Right cardiac atrium (tissue), 5 donors: ENCODE results near the gene SPDYC. TPM values are rescaled to one million over a fixed set of nuclear protein-coding genes. Genes with fewer than 3 reads are reported as not detected.
"Not testable (repeated sequence)": the region's sequence is repeated elsewhere in the genome, so short reads cannot be mapped to it uniquely, and the experiment has no call there.

Experiments used
- ATAC-seq, 2 donors: fragments of 200-7000 bp; cut with Tn5 transposase; one replicate each; pipeline versions ENCODE4 v1.8.0 to v1.9.1; 2020; ENCODE audit warnings: moderate library complexity in 2 of 2, mild to moderate bottlenecking in 1 of 2
- DNase-seq, 3 donors: peaks; one replicate each; pipeline ENCODE4 v3.0.0-alpha.2; 2020
- H3K27ac ChIP-seq: one replicate; pipeline ENCODE4 v1.5.1; 2013; ENCODE audit warnings: mild to moderate bottlenecking, low read length, control low read depth, moderate library complexity
- H3K27me3 ChIP-seq: one replicate; pipeline ENCODE4 v1.6.1; 2013; ENCODE audit not compliant: control insufficient read depth, insufficient read depth
- H3K4me1 ChIP-seq: one replicate; pipeline ENCODE4 v1.6.1; 2013; ENCODE audit warnings: low read length; ENCODE audit not compliant: control insufficient read depth, insufficient read depth
- H3K4me3 ChIP-seq: one replicate; pipeline ENCODE4 v1.5.1; 2013; ENCODE audit warnings: low read length, control low read depth
- H3K9me3 ChIP-seq: one replicate; pipeline ENCODE4 v1.6.1; 2013; ENCODE audit warnings: low read length; ENCODE audit not compliant: control insufficient read depth
- WGBS: extraction: QIAGEN DNeasy Blood & Tissue Kit; methylation state at CpG from one replicate; pipeline ENCODE4 v1.1.7; 2013; 5-methylcytosine and 5-hydroxymethylcytosine counted together
- intact Hi-C, 4 donors: fragments of 100-400 bp; cut with DNase I; formaldehyde crosslinking; loops; one replicate each; pipeline versions ENCODE4 v1.11.0 to v1.14.0; 2022 to 2023
- polyA plus RNA-seq: library from polyadenylated mRNA; stranded (reverse); fragments of 200-250 nt; gene quantifications from one replicate; pipeline ENCODE4 v1.2.3, GENCODE V29; 2013
- total RNA-seq, 4 donors: library from RNA; stranded (reverse); fragmentation: NEBNext Ultra II Directional; extraction: Animal tissue kit (Norgen Biotek cat#: 25700); gene quantifications; one replicate each; pipeline ENCODE4 v1.2.1, GENCODE V29; 2021
- donor health status: healthy with polysubstance abuse.
- donor health status: DM: no; HTN: yes; CAD: no.
- donor health status: DM: no; HTN: no; CAD: no.
- donor health status: DM: no; HTN: yes; CAD: no; lungs with severe emphysema.
- donor health status: DM: yes; HTN: yes; CAD: no.

The SPDYC gene
- total and polyA plus RNA-seq, 5 donors: not detected

DNA sequence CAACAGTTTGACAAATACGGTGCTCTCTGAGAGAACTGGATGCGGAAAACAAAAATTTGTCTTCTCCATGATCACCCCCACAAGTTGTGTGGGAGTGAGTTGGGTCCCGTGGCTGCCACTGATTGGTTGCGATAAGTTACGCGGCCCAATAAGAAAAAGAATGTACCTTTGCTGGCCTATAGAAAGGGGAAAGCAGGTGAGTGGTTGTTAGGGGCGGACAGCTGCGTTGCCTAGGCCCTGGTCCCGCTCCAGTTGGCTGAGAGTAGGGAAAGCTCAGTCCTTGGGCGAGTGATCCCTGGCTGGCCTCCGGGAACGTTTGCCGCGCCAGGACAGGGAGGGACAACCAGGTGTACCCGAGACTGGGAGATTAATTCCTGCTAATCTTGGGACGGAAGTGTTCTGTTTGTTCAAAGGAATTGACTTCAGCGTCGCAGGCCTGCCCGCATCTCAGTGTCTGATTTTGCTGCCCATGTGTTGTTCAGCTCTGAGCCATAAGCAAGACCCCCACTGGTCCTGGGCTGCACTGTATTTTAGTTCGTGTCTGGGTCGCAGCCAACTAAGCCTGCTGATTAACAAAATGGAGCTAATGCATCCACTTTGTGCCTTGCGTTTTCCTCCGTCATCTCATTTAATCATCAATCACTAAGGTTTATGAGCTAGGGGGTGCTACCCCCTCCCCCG, 34.9 kb upstream of the SPDYC start:
- DNase-seq (peak; percentile 90 to 94 (median 94)), ATAC-seq (peak; percentile 89 to 91)
- WGBS: 2% methylated on average over 24 of the region's 24 CpGs
- Histone ChIP-seq H3K4me1 (peaks cover 6% of the 10 kb centered on the region), H3K9me3 (no peaks in the 10 kb centered on the region), H3K27me3 (no peaks in the 10 kb centered on the region), H3K27ac (peak overlapping the region; percentile 88), H3K4me3 (peak overlapping the region; percentile 66)
- intact Hi-C loops: loop anchor here in 2 of 4 donors (2.0 to 10.0 kb wide), 2 partner anchors 46 to 320 kb away; partner anchors contain the start of genes CAPN1 (in 1 of the 2) and MEN1 (in 1 of the 2)

DNA sequence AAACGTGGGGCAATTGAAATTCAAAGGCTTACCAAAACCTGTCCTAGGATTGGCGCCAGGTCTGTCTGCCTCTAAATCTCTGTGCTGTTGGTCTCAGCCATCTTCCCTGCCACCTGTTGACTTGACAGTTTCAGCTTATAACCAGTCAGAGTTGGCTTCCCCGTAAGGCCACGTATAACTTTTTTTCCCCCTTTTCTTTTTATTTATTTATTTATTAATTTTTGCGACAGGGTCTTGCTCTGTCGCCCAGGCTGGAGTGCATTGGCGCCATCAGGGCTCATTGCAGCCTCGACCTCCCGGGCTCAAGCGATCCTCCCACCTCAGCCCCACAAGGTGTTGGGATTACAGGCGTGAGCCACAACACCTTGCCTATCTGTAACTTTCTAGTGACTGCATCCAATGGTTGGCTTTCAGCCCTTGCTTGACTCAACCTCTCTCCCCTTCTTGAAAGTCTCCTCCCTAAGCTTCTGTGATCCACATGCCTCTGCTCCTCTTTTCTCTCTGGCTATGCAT, 34.3 kb upstream of the SPDYC start:
- intact Hi-C loops: loop anchor here in 2 of 4 donors (2.0 to 10.0 kb wide), 2 partner anchors 45 to 321 kb away; partner anchors contain the start of genes CAPN1 (in 1 of the 2) and MEN1 (in 1 of the 2)
- Histone ChIP-seq H3K9me3 (no peaks in the 10 kb centered on the region), H3K4me3 (peak overlapping the region; percentile 66), H3K4me1 (peaks cover 6% of the 10 kb centered on the region), H3K27ac (peak overlapping the region; percentile 88), H3K27me3 (no peaks in the 10 kb centered on the region)
- 49% methylated on average over 11 of the region's 11 CpGs for WGBS
- no peak for ATAC-seq
- DNase-seq: peak in 1 of 3 donors; percentile 46

DNA sequence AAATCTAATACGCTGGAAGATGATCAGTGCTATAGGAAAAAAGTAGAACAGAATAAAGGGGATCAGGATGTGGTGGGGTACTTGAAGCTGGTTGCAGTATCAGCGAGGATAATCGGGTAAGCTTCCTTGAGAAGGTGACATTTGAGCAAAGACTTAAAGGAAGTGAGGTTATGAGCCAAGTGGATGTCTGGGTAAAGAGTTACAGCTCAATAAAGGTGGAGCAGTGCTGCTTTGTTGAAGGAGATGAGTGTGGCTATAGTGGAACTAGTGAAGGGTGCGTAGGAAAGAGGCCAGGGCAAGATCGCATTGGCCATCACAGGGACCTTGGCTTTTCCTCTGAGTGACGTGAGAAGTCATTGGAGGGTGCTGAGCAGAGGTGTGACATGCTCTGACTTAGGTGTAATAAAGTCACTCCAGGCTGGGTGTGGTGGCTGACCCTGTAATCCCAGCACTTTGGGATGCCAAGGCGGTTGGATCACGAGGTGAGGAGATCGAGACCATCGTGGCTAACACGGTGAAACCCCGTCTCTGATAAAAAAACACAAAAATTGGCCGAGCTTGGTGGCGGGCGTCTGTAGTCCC, 33.4 kb upstream of the SPDYC start:
- Histone ChIP-seq H3K27me3 (no peaks in the 10 kb centered on the region), H3K4me1 (peaks cover 6% of the 10 kb centered on the region), H3K4me3 (no peak overlapping the region), H3K27ac (no peak overlapping the region), H3K9me3 (no peaks in the 10 kb centered on the region)
- 86% methylated on average over 15 of the region's 15 CpGs for WGBS
- intact Hi-C loops: loop anchor here in 1 of 4 donors (10.0 kb wide), 1 partner anchor 322 kb away; the partner anchor contains the start of gene MEN1
- DNase-seq: peak in 1 of 3 donors; percentile 26
- ATAC-seq: no peak

DNA sequence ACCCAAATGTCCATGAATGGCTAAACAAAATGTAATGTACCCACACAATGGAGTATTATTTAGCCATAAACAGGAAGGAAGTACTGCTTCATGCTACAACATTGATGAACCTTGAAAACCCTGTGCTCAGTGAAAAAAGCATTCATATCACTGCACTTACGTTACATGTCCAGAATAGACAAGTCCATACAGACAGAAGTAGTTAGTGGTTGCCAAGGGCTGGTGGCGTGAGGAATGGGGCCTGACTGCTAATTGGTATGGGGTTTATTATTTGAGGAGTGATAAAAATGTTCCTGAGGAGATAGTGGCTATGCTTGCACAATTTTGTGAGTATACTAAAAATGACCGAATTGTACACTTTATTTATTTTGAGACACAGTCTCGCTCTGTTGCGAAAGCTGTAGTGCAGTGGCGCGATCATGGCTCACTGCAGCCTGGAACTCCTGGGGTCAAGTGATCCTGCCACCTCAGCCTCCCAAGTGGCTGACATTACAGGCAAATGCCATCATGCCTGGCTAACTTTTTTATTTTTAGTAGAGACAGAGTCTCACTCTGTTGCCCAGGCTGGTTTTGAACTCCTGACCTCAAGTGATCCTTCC, 28.0 kb upstream of the SPDYC start:
- Histone ChIP-seq H3K27me3 (no peaks in the 10 kb centered on the region), H3K27ac (no peak overlapping the region), H3K4me1 (no peaks in the 10 kb centered on the region), H3K4me3 (no peak overlapping the region), H3K9me3 (no peaks in the 10 kb centered on the region)
- WGBS: 79% methylated on average over 7 of the region's 7 CpGs
- no peak for ATAC-seq
- intact Hi-C loops: no loop called here
- DNase-seq: no peak

DNA sequence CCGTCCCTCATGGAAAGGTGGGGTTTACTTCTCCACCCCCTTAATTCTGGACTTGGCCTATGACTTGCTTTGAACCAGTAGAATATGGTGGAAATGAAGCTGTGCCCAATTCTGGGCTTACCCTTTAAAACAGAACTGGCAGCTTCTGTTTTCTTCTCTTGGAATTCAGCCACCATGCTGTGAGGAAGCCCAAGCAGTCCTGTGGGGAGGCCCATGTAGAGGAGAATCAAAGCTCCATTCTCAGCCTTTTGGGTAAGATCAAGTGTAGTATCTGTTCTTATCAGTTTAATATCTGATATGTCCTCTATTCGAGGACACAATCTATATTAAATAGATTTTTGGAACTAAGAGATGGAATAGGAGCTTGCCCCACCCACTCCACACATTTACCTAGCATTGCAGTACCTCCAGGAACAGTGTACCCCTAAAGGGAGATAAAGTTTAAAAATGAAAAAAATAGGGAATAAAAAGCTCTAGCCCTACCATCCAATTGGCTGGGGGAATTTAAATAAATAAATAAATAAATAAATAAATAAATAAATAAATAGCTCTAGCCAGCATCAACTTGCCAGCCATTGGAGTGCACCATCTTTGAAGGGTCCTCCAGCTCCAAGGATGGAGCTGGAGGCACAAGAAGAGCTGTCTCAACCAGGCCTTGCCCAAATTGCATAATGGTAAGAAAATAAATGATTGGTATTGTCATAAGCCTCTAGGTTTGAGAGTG, 22.5 kb upstream of the SPDYC start:
- Histone ChIP-seq H3K4me3 (no peak overlapping the region), H3K27me3 (no peaks in the 10 kb centered on the region), H3K27ac (no peak overlapping the region), H3K9me3 (no peaks in the 10 kb centered on the region), H3K4me1 (peaks cover 3% of the 10 kb centered on the region)
- intact Hi-C loops: no loop called here
- DNase-seq (no peak), ATAC-seq (no peak)
- WGBS: 76% methylated on average over 2 of the region's 2 CpGs

DNA sequence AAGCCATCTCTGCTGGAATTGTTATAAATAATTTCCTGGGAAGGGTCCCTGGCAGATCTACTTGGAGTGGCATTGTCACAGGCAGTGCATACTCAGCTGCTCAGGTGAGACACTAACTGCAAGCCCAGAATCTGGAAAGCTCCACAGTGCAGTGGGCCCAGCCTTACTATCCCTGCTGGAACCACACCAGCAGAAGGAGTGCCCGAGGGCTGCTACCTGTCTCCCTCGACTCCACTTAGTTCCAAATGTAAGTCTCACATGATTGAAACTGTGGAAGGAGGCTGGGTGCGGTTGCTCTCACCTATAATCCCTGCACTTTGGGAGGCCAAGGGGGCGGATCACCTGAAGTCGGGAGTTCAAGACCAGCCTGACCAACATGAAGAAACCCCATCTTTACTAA, 21.4 kb upstream of the SPDYC start:
- H3K9me3 ChIP-seq: no peaks in the 10 kb centered on the region
- intact Hi-C loops: no loop called here
- H3K27me3 ChIP-seq: no peaks in the 10 kb centered on the region
- no peak overlapping the region for H3K27ac ChIP-seq
- DNase-seq (no peak), ATAC-seq (no peak)
- H3K4me1 ChIP-seq: peaks cover 3% of the 10 kb centered on the region
- WGBS: 87% methylated on average over 5 of the region's 5 CpGs
- H3K4me3 ChIP-seq: no peak overlapping the region

DNA sequence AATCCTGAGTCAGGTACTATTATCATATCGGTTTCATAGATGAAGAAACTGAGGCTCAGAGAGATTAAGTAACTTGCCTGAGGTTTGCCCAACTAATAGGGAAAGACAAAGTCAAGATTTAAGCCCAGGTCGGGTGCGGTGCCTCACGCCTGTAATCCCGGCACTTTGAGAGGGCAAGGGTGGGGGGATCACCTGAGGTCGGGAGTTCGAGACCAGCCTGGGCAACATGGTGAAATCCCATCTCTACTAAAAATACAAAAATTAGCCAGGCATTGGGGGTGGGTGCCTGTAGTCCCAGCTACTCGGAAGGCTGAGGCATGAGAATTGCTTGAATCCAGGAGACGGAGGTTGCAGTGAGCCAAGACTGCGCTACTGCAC, 19.9 kb upstream of the SPDYC start:
- intact Hi-C loops, H3K9me3 ChIP-seq, DNase-seq, H3K4me1 ChIP-seq, H3K4me3 ChIP-seq, ATAC-seq, H3K27me3 ChIP-seq: not testable (repeated sequence)
- whole genome bisulfite sequencing: 70% methylated on average over 10 of the region's 10 CpGs
- peak overlapping the region; percentile 73 for H3K27ac ChIP-seq

DNA sequence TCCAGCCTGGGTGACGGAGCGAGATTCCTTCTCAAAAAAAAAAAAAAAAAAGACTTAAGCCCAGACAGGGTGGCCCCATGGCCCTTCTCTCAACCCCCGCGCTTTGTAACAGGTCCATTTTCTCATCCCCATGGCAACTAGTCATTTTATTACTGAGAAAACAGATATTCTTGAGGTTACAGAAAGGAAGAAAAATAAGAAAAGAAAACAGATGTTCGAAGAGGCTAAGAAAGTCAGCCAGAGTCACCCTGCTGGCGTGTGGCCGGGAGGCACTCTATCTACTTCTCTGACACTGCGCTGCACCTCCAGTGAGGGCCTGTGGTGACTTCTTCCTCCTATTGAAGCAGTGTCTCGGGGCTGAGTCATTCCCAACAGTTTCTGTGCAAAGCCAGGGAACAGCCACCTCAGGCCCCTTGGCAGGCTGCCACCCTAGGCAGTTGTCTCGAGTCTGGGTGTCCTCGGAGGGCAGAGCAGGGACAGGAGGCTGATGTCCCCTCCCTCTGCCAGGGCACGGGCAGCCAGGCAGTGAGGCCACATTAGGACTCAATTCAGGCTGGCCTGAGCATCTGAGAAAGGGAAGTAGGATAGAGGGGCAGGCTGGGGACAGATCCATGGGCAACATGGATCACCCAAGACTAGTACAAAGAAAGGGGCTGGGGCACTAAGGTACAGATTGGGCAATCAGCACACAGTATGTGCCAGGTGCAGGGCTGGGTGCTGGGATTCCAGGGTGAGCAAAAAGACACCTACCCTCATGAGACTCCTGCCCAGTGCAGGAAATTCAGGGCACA, 19.3 kb upstream of the SPDYC start:
- Histone ChIP-seq H3K27ac (peak overlapping the region; percentile 73), H3K9me3 (no peaks in the 10 kb centered on the region), H3K4me3 (no peak overlapping the region), H3K27me3 (no peaks in the 10 kb centered on the region), H3K4me1 (peaks cover 3% of the 10 kb centered on the region)
- 18% methylated on average over 12 of the region's 12 CpGs for WGBS
- ATAC-seq (peak; percentile 92 to 94), DNase-seq (peak; percentile 86 to 94 (median 91))
- intact Hi-C loops: no loop called here

DNA sequence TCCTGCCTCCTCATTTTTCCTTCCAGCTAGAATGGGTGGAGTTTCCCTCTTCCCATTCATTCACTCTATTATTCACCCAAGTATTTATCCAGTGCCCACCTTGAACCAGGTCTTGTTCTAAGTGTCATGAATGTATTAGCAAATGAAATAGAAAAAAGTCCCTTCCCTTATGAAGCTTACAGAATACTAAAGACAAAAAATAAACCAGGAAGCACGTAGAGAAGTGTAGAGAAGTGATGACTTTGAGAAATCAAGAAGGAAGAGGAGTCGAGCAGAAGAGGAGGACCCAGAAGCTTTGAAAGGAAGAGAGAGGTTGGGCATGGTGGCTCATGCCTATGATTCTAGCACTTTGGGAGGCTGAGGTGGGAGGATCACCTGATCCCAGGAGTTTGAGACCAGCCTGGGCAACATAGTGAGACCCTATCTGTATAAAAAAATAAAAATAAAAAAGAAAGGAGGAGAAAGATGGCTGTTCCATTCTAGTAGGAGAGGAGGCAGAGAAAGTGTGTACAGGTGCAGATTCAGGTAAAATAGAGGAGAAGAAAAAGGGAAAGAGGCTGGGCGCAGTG, 18.6 kb upstream of the SPDYC start:
- H3K27ac ChIP-seq: peak overlapping the region; percentile 73
- intact Hi-C loops: no loop called here

DNA sequence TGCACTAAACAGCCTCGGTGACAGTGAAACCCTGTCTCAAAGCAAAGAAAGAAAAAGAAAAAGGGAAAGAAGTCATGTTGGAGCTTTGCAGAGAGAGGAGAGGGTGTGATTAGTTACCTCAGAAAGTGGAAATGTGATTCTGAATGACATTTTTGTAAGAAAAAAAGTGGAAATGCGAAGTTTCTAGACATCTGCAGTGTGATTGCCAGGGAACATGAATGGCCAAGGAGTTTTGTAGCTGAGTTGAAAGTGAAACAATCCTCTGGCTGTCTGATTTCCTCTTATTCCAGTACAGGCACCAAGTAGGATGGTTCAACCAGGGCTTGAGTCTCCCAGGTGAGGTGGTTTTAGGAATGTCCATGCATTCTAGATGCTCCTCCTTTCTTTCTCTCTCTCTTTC, 17.9 kb upstream of the SPDYC start:
- WGBS: 74% methylated on average over 2 of the region's 2 CpGs
- DNase-seq (no peak), ATAC-seq (no peak)
- no peaks in the 10 kb centered on the region for H3K9me3 ChIP-seq
- H3K27ac ChIP-seq: no peak overlapping the region
- no peak overlapping the region for H3K4me3 ChIP-seq
- H3K27me3 ChIP-seq: no peaks in the 10 kb centered on the region
- H3K4me1 ChIP-seq: peaks cover 3% of the 10 kb centered on the region
- intact Hi-C loops: no loop called here

More for the DNA sequence above, 18.6 kb upstream of the SPDYC start:
- Histone ChIP-seq H3K4me1 (peaks cover 3% of the 10 kb centered on the region), H3K9me3 (no peaks in the 10 kb centered on the region), H3K27me3 (no peaks in the 10 kb centered on the region), H3K4me3 (no peak overlapping the region)
- no peak for ATAC-seq
- 68% methylated on average over 3 of the region's 3 CpGs for WGBS
- no peak for DNase-seq
